HCT116 (cell line): ENCODE results near the gene IPO13. TPM values are rescaled to one million over a fixed set of nuclear protein-coding genes. Genes with fewer than 3 reads are reported as not detected.

ENCODE experiments used
- ATAC-seq: fragments of 200-7000 bp; cut with Tn5 transposase; 2 replicates; pipeline ENCODE4 v1.9.1; 2020; ENCODE audit warnings: mild to moderate bottlenecking, moderate library complexity
- BruUV-seq: library from RNA; stranded (reverse); fragments of 400-500 nt; replicated peaks from 2 replicates; lab custom pipeline; 2021; lab: Mats Ljungman, UMichigan
- CTCF ChIA-PET: fragments of 300-600 bp; sonication (Branson Sonifier 250); formaldehyde crosslinking; loops from one replicate; lab custom pipeline; 2021; ENCODE audit warnings: antibody characterized with exemption; lab: Charles Lee
- POLR2A ChIA-PET: fragments of 300-600, 350-600 bp; sonication (Branson Sonifier 250); formaldehyde crosslinking; loops from one replicate; lab custom pipeline; 2021; ENCODE audit warnings: antibody characterized with exemption; lab: Charles Lee
- RAD21 ChIA-PET, 2 experiments: fragments of 300-600 bp; sonication (Branson Sonifier 250); formaldehyde crosslinking; loops; one replicate each; lab custom pipeline; 2023; ENCODE audit warnings: low total read pairs in 2 of 2; ENCODE audit not compliant: uncharacterized antibody in 2 of 2, unreplicated experiment in 2 of 2, low non-redundant PET in 1 of 2; lab: Charles Lee
- DNase-seq: peaks from one replicate; pipeline ENCODE4 v3.0.0-alpha.2; 2010; ENCODE audit warnings: low read depth, low spot score
- H2AFZ ChIP-seq: fragments of 200-600 bp; shearing (Covaris generic), sonication (generic); 2 replicates; pipeline ENCODE4 v1.6.1; 2017; ENCODE audit warnings: low read depth, mixed run types, mixed read lengths, antibody characterized with exemption, low read length; ENCODE audit not compliant: poor library complexity, severe bottlenecking
- H3K27ac ChIP-seq: 2 replicates; pipeline ENCODE4 v1.5.1; 2012; ENCODE audit warnings: low read depth, low read length
- H3K27me3 ChIP-seq: fragments of 200-600 bp; sonication (generic); 2 replicates; pipeline ENCODE4 v1.6.1; 2016; ENCODE audit warnings: mixed run types, low read length, mixed read lengths; ENCODE audit not compliant: insufficient read depth
- H3K36me3 ChIP-seq, 2 experiments: fragments of 200-500 bp in 1 of 2; fragments of 200-600 bp in 1 of 2; sonication (Bioruptor generic) in 1 of 2; sonication (generic) in 1 of 2; 2 replicates each; pipeline versions ENCODE4 v1.5.1 to v1.6.1; 2014 to 2016; ENCODE audit warnings: low read length in 2 of 2, inconsistent platforms in 1 of 2, mixed read lengths in 1 of 2, mixed run types in 1 of 2; ENCODE audit not compliant: insufficient read depth in 2 of 2, control insufficient read depth in 1 of 2
- H3K4me1 ChIP-seq, 2 experiments: fragments of 200-600 bp in 1 of 2; sonication (generic) in 1 of 2; 2 replicates each; pipeline versions ENCODE4 v1.5.1 to v1.6.1; 2012 to 2017; ENCODE audit warnings: low read length in 2 of 2, inconsistent platforms in 1 of 2, mild to moderate bottlenecking in 1 of 2, mixed read lengths in 1 of 2, mixed run types in 1 of 2, moderate library complexity in 1 of 2; ENCODE audit not compliant: insufficient read depth in 2 of 2, control insufficient read depth in 1 of 2
- H3K4me2 ChIP-seq: fragments of 200-600 bp; sonication (generic); 2 replicates; pipeline ENCODE4 v1.6.1; 2017; ENCODE audit warnings: mixed run types, low read length, mixed read lengths
- H3K4me3 ChIP-seq, 2 experiments: fragments of 200-600 bp in 1 of 2; sonication (generic) in 1 of 2; replicated peaks in 1 of 2; 2 replicates each; pipeline ENCODE4 v1.5.1; 2011 to 2016; ENCODE audit warnings: low read length in 2 of 2, control low read depth in 1 of 2, low read depth in 1 of 2, mild to moderate bottlenecking in 1 of 2, mixed read lengths in 1 of 2, mixed run types in 1 of 2
- H3K79me2 ChIP-seq: fragments of 200-600 bp; sonication (generic); 2 replicates; pipeline ENCODE4 v1.6.1; 2017; ENCODE audit warnings: mild to moderate bottlenecking, mixed run types, low read length, moderate library complexity, mixed read lengths; ENCODE audit not compliant: insufficient read depth
- H3K9ac ChIP-seq: fragments of 200-600 bp; sonication (generic); 2 replicates; pipeline ENCODE4 v1.6.1; 2016; ENCODE audit warnings: low read length, mixed read lengths
- H3K9me2 ChIP-seq: fragments of 200-600 bp; sonication (generic), shearing (Covaris generic); 2 replicates; pipeline ENCODE4 v1.6.1; 2017; ENCODE audit warnings: mixed run types, mild to moderate bottlenecking, moderate library complexity; ENCODE audit not compliant: insufficient read depth
- H3K9me3 ChIP-seq, 2 experiments: fragments of 200-500 bp in 1 of 2; fragments of 200-600 bp in 1 of 2; sonication (Bioruptor generic) in 1 of 2; sonication (generic) in 1 of 2; 2 replicates each; pipeline ENCODE4 v1.6.1; 2014 to 2017; ENCODE audit warnings: low read length in 2 of 2, mixed read lengths in 2 of 2, inconsistent platforms in 1 of 2, low read depth in 1 of 2, mild to moderate bottlenecking in 1 of 2, mixed run types in 1 of 2, moderate library complexity in 1 of 2; ENCODE audit not compliant: control insufficient read depth in 1 of 2, insufficient read depth in 1 of 2
- H4K20me1 ChIP-seq: fragments of 200-600 bp; sonication (generic), shearing (Covaris generic); 2 replicates; pipeline ENCODE4 v1.6.1; 2017; ENCODE audit warnings: mixed run types, mild to moderate bottlenecking, moderate library complexity; ENCODE audit not compliant: insufficient read depth
- CBX3 ChIP-seq: IDR thresholded peaks from 2 replicates; pipeline ENCODE4 v1.6.1; 2012; ENCODE audit warnings: low read depth
- EGR1 ChIP-seq: IDR thresholded peaks from 2 replicates; pipeline ENCODE4 v1.6.1; 2012; ENCODE audit warnings: low read depth
- ELF1 ChIP-seq: IDR thresholded peaks from 2 replicates; pipeline ENCODE4 v1.6.1; 2012; ENCODE audit warnings: low read depth, borderline replicate concordance
- EZH2 ChIP-seq: fragments of 200-600 bp; sonication (generic); IDR thresholded peaks from 2 replicates; pipeline ENCODE4 v1.6.1; 2017; ENCODE audit warnings: antibody characterized with exemption, mixed run types
- EZH2phosphoT487 ChIP-seq: fragments of 200-600 bp; IDR thresholded peaks from 2 replicates; pipeline ENCODE4 v1.6.1; 2018; ENCODE audit warnings: antibody characterized with exemption, borderline replicate concordance
- FOSL1 ChIP-seq: IDR thresholded peaks from 2 replicates; pipeline ENCODE4 v1.6.1; 2012; ENCODE audit warnings: low read depth
- JUND ChIP-seq: IDR thresholded peaks from 2 replicates; pipeline ENCODE4 v1.6.1; 2012
- POLR2A ChIP-seq: IDR thresholded peaks from 2 replicates; pipeline ENCODE4 v1.7.0; 2011; ENCODE audit warnings: borderline replicate concordance; ENCODE audit not compliant: insufficient read depth, insufficient read length; ENCODE audit errors: extremely low read depth
- POLR2AphosphoS5 ChIP-seq: IDR thresholded peaks from 2 replicates; pipeline ENCODE4 v1.6.1; 2011; ENCODE audit warnings: mild to moderate bottlenecking, low read depth, low read length, moderate library complexity
- RAD21 ChIP-seq: IDR thresholded peaks from 2 replicates; pipeline ENCODE4 v1.6.1; 2012; ENCODE audit warnings: low read depth, mild to moderate bottlenecking
- SIN3A ChIP-seq: IDR thresholded peaks from 2 replicates; pipeline ENCODE4 v1.6.1; 2012; ENCODE audit warnings: low read depth
- SRF ChIP-seq: IDR thresholded peaks from 2 replicates; pipeline ENCODE4 v1.6.1; 2012; ENCODE audit warnings: low read depth
- TCF7L2 ChIP-seq: IDR thresholded peaks from 2 replicates; pipeline ENCODE4 v1.7.0; 2011; ENCODE audit warnings: borderline replicate concordance, inconsistent platforms; ENCODE audit not compliant: insufficient read depth, insufficient read length; ENCODE audit errors: extremely low read depth
- YY1 ChIP-seq: IDR thresholded peaks from 2 replicates; pipeline ENCODE4 v1.6.1; 2011; ENCODE audit warnings: low read length, low read depth, moderate library complexity, mild to moderate bottlenecking; ENCODE audit not compliant: insufficient replicate concordance; ENCODE audit errors: extremely low read depth
- ZFX ChIP-seq: fragments of 450-650 bp; IDR thresholded peaks from 2 replicates; pipeline ENCODE4 v1.6.1; 2017
- ZNF274 ChIP-seq: fragments of 200-500 bp; sonication (Bioruptor generic); IDR thresholded peaks from 2 replicates; pipeline ENCODE4 v1.6.1; 2014; ENCODE audit warnings: mild to moderate bottlenecking, low read depth, low read length, inconsistent platforms
- intact Hi-C: fragments of 100-400 bp; cut with micrococcal nuclease; formaldehyde crosslinking; loops from 2 replicates; pipeline ENCODE4 v1.10.0; 2022
- total RNA-seq: library from RNA; stranded (reverse); gene quantifications from one replicate; pipeline ENCODE4 v1.2.1, GENCODE V29; 2021; ENCODE audit not compliant: unreplicated experiment
- TF ChIP-seq, protein P1 (sequence below): IDR thresholded peaks from 2 replicates; pipeline ENCODE4 v1.6.1; 2011; ENCODE audit warnings: mild to moderate bottlenecking, low read length, moderate library complexity; ENCODE audit not compliant: insufficient replicate concordance; ENCODE audit errors: extremely low read depth
- TF ChIP-seq, protein P2 (sequence below), 3 experiments: fragments of 200-600 bp in 1 of 3; sonication (generic) in 1 of 3; IDR thresholded peaks in 2 of 3; conservative IDR thresholded peaks in 1 of 3; 2 replicates each; pipeline ENCODE4 v1.5.1; 2012 to 2017; ENCODE audit warnings: low read depth in 2 of 3, low read length in 2 of 3, antibody characterized with exemption in 1 of 3, borderline replicate concordance in 1 of 3, control low read depth in 1 of 3, mild to moderate bottlenecking in 1 of 3, mixed read lengths in 1 of 3, mixed run types in 1 of 3, moderate library complexity in 1 of 3; ENCODE audit not compliant: insufficient read depth in 1 of 3

Gene IPO13
- total RNA-seq, 1 experiment from 2014 or later, result 18.7 TPM

DNA sequence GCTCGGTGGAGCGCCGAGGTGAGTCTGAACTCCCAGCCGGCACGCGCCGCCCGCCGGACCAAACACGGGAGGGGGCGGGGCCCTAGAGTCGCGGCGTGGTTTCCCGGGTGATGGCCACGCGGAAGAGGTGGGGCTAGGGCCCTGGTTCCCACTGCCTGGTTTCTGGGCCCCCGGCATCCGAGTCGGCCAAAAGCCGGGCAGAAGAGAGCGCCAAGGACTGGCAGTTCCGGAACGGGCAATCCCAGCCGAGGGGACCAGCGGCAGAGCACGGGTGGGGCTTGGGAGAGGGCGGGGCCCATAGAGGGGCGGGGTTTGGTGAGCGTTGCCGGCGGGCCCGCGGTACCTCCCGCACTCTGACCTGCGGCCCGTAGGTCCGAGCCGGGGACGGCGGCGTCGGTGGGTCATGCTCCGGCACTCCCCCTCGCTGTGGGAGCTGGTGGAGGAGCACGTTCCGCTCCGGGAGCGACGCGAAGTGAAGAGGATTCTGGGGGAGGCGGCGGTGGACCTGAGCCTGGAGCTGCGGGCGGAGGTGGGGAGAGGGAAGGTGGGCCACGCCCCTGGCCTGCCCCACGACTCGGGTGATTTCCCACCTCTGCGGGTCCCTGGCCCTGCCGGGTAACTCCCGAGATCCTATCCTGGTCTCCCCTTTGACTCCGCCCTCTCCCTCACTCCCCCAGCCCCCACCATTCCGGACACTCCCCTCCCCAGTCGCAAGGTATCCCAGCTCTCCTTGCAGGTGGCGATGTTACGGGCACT lies 44.9 kb downstream of the IPO13 start, which contains the start of gene CCDC24 (continued):
- TF ChIP-seq EZH2phosphoT487 (no peak), SIN3A (peak; percentile 82), YY1 (no peak), POLR2AphosphoS5 (peak; percentile 83)

DNA sequence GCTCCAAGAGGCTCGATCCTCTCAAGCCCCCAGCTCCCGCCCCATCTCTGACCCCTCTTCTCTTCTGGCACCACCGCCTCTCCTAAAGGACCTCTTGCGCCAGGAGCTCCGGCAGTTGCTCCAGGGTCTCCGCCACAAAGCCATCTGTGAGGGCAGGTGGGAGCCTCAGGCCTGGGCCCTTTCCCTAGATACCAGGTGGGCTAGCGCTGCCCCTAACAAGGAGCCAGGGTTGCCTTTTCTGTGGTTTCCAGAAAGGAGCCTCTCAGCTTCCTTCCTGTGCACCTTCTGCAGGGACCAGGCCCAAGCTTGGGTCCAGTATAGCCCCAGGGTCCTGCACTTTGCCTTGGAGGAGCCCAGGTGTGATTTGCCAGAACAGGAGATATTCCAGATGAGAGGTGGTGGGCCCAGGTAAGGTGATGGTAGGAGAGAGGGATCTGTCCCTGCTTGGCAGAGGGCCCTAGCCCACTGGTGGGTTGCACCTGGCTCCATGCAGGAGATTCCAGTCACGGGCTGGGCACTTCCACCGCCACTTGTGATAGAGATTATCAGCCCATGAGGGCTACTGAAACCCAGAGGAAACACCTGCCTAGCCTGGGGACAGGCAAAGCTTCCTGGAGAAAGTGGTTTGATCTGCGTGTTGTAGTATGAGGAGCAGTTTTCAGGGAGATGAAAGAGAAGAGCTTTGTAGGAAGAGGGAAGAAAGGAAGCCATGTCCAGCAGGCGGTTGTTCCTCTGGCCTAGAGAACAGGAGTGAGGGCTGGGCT lies 45.7 kb downstream of the IPO13 start:
- no peaks in the 10 kb centered on the region for H3K9me3 ChIP-seq
- no peaks in the 10 kb centered on the region for H3K79me2 ChIP-seq
- H3K4me1 ChIP-seq, result peaks cover 10 to 39% of the 10 kb centered on the region in 2 experiments
- no peaks in the 10 kb centered on the region for H3K27me3 ChIP-seq
- intact Hi-C loops, result no loop called here
- ChIA-PET POLR2A (interaction anchor here (1.0 to 1.2 kb wide), 3 partner anchors 229 to 342 kb away, joined by 3 read pairs; partner anchors contain the start of gene KDM4A), RAD21 (interaction anchor here in 1 of 2 experiments (0.5 to 1.6 kb wide), 3 partner anchors 23 to 229 kb away, joined by 3 to 5 read pairs (median 3); partner anchors contain the start of gene DPH2), CTCF (interaction anchor here (1.4 to 3.3 kb wide), 3 partner anchors 12 to 56 kb away, joined by 4 to 13 read pairs (median 6); no protein-coding TSS in a partner anchor)
- peak overlapping the region; percentile 63 to 72 for H3K4me3 ChIP-seq
- peak overlapping the region; percentile 82 for H3K27ac ChIP-seq
- no peak overlapping the region for H2AFZ ChIP-seq
- peaks cover 0 to 5% of the 10 kb centered on the region in 2 experiments; a peak in 2 of 4 replicates for H3K36me3 ChIP-seq
- TF ChIP-seq RAD21, result no peak
- TF ChIP-seq FOSL1, result no peak
- no peak for TF ChIP-seq EZH2
- no peak for TF ChIP-seq ZNF274
- TF ChIP-seq, protein P1, sequence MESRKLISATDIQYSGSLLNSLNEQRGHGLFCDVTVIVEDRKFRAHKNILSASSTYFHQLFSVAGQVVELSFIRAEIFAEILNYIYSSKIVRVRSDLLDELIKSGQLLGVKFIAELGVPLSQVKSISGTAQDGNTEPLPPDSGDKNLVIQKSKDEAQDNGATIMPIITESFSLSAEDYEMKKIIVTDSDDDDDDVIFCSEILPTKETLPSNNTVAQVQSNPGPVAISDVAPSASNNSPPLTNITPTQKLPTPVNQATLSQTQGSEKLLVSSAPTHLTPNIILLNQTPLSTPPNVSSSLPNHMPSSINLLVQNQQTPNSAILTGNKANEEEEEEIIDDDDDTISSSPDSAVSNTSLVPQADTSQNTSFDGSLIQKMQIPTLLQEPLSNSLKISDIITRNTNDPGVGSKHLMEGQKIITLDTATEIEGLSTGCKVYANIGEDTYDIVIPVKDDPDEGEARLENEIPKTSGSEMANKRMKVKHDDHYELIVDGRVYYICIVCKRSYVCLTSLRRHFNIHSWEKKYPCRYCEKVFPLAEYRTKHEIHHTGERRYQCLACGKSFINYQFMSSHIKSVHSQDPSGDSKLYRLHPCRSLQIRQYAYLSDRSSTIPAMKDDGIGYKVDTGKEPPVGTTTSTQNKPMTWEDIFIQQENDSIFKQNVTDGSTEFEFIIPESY, result no peak
- TF ChIP-seq CBX3, result no peak
- no peak for TF ChIP-seq POLR2A
- TF ChIP-seq TCF7L2, result no peak
- no peak for TF ChIP-seq JUND
- TF ChIP-seq, protein P2, sequence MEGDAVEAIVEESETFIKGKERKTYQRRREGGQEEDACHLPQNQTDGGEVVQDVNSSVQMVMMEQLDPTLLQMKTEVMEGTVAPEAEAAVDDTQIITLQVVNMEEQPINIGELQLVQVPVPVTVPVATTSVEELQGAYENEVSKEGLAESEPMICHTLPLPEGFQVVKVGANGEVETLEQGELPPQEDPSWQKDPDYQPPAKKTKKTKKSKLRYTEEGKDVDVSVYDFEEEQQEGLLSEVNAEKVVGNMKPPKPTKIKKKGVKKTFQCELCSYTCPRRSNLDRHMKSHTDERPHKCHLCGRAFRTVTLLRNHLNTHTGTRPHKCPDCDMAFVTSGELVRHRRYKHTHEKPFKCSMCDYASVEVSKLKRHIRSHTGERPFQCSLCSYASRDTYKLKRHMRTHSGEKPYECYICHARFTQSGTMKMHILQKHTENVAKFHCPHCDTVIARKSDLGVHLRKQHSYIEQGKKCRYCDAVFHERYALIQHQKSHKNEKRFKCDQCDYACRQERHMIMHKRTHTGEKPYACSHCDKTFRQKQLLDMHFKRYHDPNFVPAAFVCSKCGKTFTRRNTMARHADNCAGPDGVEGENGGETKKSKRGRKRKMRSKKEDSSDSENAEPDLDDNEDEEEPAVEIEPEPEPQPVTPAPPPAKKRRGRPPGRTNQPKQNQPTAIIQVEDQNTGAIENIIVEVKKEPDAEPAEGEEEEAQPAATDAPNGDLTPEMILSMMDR (IDR thresholded peaks at IDR 0.05 in 2 of 3, conservative IDR thresholded peaks at IDR 0.05 in 1 of 3; ENCODE audit: borderline replicate concordance in 1 of 3, insufficient read depth in 1 of 3, low read depth in 2 of 3, low read length in 2 of 3), result no peak
- TF ChIP-seq ZFX, result no peak
- no peak for TF ChIP-seq ELF1
- no peak for TF ChIP-seq SRF
- TF ChIP-seq POLR2AphosphoS5, result no peak
- TF ChIP-seq EGR1, result no peak
- H4K20me1 ChIP-seq, result no peaks in the 10 kb centered on the region
- H3K9me2 ChIP-seq, result no peaks in the 10 kb centered on the region
- DNase-seq (no peak), ATAC-seq (no peak)
- H3K9ac ChIP-seq, result peak overlapping the region; percentile 80
- BruUV-seq, result no TSS peak
- peak overlapping the region; percentile 91 for H3K4me2 ChIP-seq
